Esophagus squamous epithelium (tissue), 4 donors: ENCODE data around the gene TCERG1L.

Source experiments
- POLR2A ChIP-seq, 4 donors: fragments of 450-650 bp; IDR thresholded peaks; one replicate each; pipeline ENCODE4 v1.6.1; 2017; ENCODE audit warnings: antibody characterized with exemption in 4 of 4, mild to moderate bottlenecking in 4 of 4, moderate library complexity in 3 of 4
- TF ChIP-seq, protein P1 (sequence below), 6 experiments: fragments of 450-650 bp in 4 of 6; fragments of 200-600 bp in 2 of 6; sonication (generic) in 2 of 6; IDR thresholded peaks; one replicate each; pipeline ENCODE4 v1.5.1; 2016 to 2019; ENCODE audit warnings: antibody characterized with exemption in 6 of 6, mild to moderate bottlenecking in 4 of 6, moderate library complexity in 4 of 6

DNA sequence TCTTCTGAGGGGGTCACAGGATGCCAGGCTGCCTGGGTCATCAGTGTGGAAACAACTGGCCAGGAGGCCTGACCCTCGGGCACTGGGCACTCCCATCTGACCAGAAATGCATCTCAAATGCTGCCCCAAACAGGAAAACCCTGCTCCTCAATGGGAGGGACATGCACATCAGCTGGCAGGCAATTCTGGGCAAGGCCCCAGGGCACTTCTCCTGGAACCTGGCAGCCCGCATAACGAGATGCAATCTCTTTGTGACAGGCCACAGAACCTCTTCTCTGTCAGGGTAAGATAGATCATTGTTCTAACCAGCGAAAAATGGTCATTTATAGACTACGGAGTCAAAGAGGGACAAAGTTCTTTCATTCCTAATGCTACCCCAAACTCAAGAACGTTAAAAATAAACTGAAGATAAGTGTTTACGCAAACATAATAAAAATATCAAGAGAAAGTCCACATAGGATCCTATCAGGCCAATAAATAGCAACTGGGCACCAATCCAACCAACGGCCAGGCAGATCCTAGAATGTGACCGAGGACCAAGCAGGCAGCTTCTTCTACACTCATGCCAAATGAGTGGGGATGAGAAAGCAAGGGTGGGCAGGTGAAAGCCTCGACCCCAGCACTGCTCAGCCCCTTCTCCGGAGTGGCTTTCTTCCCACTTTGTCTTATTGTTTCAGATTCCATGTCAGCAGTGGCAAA lies 212.3 kb downstream of the TCERG1L start:
- no peak for TF ChIP-seq POLR2A (IDR thresholded peaks at IDR 0.05)
- TF ChIP-seq, protein P1, sequence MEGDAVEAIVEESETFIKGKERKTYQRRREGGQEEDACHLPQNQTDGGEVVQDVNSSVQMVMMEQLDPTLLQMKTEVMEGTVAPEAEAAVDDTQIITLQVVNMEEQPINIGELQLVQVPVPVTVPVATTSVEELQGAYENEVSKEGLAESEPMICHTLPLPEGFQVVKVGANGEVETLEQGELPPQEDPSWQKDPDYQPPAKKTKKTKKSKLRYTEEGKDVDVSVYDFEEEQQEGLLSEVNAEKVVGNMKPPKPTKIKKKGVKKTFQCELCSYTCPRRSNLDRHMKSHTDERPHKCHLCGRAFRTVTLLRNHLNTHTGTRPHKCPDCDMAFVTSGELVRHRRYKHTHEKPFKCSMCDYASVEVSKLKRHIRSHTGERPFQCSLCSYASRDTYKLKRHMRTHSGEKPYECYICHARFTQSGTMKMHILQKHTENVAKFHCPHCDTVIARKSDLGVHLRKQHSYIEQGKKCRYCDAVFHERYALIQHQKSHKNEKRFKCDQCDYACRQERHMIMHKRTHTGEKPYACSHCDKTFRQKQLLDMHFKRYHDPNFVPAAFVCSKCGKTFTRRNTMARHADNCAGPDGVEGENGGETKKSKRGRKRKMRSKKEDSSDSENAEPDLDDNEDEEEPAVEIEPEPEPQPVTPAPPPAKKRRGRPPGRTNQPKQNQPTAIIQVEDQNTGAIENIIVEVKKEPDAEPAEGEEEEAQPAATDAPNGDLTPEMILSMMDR (IDR thresholded peaks at IDR 0.05), result no peak
